ENCODE data around the gene POLR1C.
A peak's percentile ranks its signal among the peaks of the same experiment; 100 is the strongest.
"Not testable (repeated sequence)": the region's sequence is repeated elsewhere in the genome, so short reads cannot be mapped to it uniquely, and the experiment has no call there.

POLR1C gene

GRCh38 chr6:43516697-43517504, at the start of gene POLR1C, which contains the start of gene YIPF3:
Gene POLR1C (plus strand): TSS chr6:43517089. CDS start chr6:43517110, 21 bp downstream.
Gene YIPF3 (minus strand): TSS chr6:43516926. CDS start chr6:43516807, 119 bp downstream.
- peak; percentile 94 for DNase-seq

GRCh38 chr6:43467265-43467664, 49.6 kb upstream of the POLR1C start:
- DNase-seq, result not testable (repeated sequence)

- no peak for DNase-seq
Measured at GRCh38 chr6:43467752-43468151, 49.1 kb upstream of the POLR1C start.

- DNase-seq, result peak; percentile 10
Measured at GRCh38 chr6:43468240-43468639, 48.6 kb upstream of the POLR1C start.

GRCh38 chr6:43468748-43469681, 47.9 kb upstream of the POLR1C start:
- no peak for DNase-seq

GRCh38 chr6:43469947-43470346, 46.9 kb upstream of the POLR1C start:
- no peak for DNase-seq

GRCh38 chr6:43471399-43471798, 45.5 kb upstream of the POLR1C start:
- DNase-seq, result no peak

- DNase-seq, result no peak
Measured at GRCh38 chr6:43472515-43472914, 44.4 kb upstream of the POLR1C start.

- DNase-seq, result peak; percentile 4
Measured at GRCh38 chr6:43475516-43475915, 41.4 kb upstream of the POLR1C start.

GRCh38 chr6:43476746-43477145, 40.1 kb upstream of the POLR1C start:
- peak; percentile 14 for DNase-seq

GRCh38 chr6:43477235-43478007, 39.5 kb upstream of the POLR1C start, which contains the start of gene TJAP1:
Gene TJAP1 (plus strand): TSS chr6:43477570. CDS start chr6:43499002, 21,432 bp downstream.
- peak; percentile 69 for DNase-seq

GRCh38 chr6:43478008-43478372, 38.9 kb upstream of the POLR1C start:
- DNase-seq, result no peak

GRCh38 chr6:43481075-43481474, 35.8 kb upstream of the POLR1C start:
- DNase-seq, result no peak

- DNase-seq, result no peak
Measured at GRCh38 chr6:43481591-43482236, 35.2 kb upstream of the POLR1C start.

- DNase-seq, result no peak
Measured at GRCh38 chr6:43488667-43489276, 28.1 kb upstream of the POLR1C start.

- DNase-seq, result peak; percentile 64
Measured at GRCh38 chr6:43489277-43490072, 27.4 kb upstream of the POLR1C start.

GRCh38 chr6:43490523-43490939, 26.4 kb upstream of the POLR1C start:
- no peak for DNase-seq

- DNase-seq, result peak; percentile 24
Measured at GRCh38 chr6:43491750-43492661, 24.9 kb upstream of the POLR1C start.

- no peak for DNase-seq
Measured at GRCh38 chr6:43492673-43493072, 24.2 kb upstream of the POLR1C start.

GRCh38 chr6:43493230-43493629, 23.7 kb upstream of the POLR1C start:
- DNase-seq, result no peak
